ENCODE measurements around the gene HECTD2. TPM values are rescaled to one million over a fixed set of nuclear protein-coding genes. Genes with fewer than 3 reads are reported as not detected.

The HECTD2 gene
- total and polyA plus RNA-seq, 3 donors from 2014 or later, result 9.0 to 22.3 (median 20.3) TPM

GRCh38 chr10:91536111-91536510 is 126.0 kb downstream of the HECTD2 start:
- no peak overlapping the region for H3K4me3 ChIP-seq
- no peaks in the 10 kb centered on the region for H3K27me3 ChIP-seq
- no peak overlapping the region for H3K27ac ChIP-seq
- peaks cover 14% of the 10 kb centered on the region for H3K4me1 ChIP-seq
- DNase-seq, result peak; percentile 75
- no peaks in the 10 kb centered on the region for H3K36me3 ChIP-seq (ENCODE audit: low read depth, missing control alignments)
- 44 to 53% methylated on average over 4 of the region's 4 CpGs for WGBS, 2 donors
- intact Hi-C loops (cut with DNase I; ENCODE audit: low total_unique reads), result no loop called here
- TF ChIP-seq CTCF (IDR thresholded peaks at IDR 0.05) (no peak), POLR2A (IDR thresholded peaks at IDR 0.05) (no peak)
- no peaks in the 10 kb centered on the region for H3K9me3 ChIP-seq

- intact Hi-C loops (cut with DNase I; ENCODE audit: low total_unique reads), result no loop called here
- H3K27ac ChIP-seq, result no peak overlapping the region
These were observed 126.6 kb downstream of the HECTD2 start for GRCh38 chr10:91536733-91537132.

GRCh38 chr10:91537614-91538383 is 127.7 kb downstream of the HECTD2 start:
- Histone ChIP-seq H3K36me3 (ENCODE audit: low read depth, missing control alignments) (no peaks in the 10 kb centered on the region), H3K9me3 (no peaks in the 10 kb centered on the region), H3K4me1 (peaks cover 14% of the 10 kb centered on the region), H3K4me3 (no peak overlapping the region), H3K27me3 (no peaks in the 10 kb centered on the region), H3K27ac (no peak overlapping the region)
- DNase-seq, result no peak
- WGBS, 2 donors, result 88 to 90% methylated on average over 4 of the region's 4 CpGs
- TF ChIP-seq CTCF (IDR thresholded peaks at IDR 0.05), result no peak
- TF ChIP-seq POLR2A (IDR thresholded peaks at IDR 0.05), result no peak
- intact Hi-C loops (cut with DNase I; ENCODE audit: low total_unique reads), result no loop called here

More at GRCh38 chr10:91536733-91537132, 126.6 kb downstream of the HECTD2 start:
- no peaks in the 10 kb centered on the region for H3K27me3 ChIP-seq
- no peaks in the 10 kb centered on the region for H3K9me3 ChIP-seq
- peaks cover 14% of the 10 kb centered on the region for H3K4me1 ChIP-seq
- DNase-seq, result no peak
- TF ChIP-seq POLR2A (IDR thresholded peaks at IDR 0.05) (no peak), CTCF (IDR thresholded peaks at IDR 0.05) (no peak)
- no peaks in the 10 kb centered on the region for H3K36me3 ChIP-seq (ENCODE audit: low read depth, missing control alignments)
- H3K4me3 ChIP-seq, result no peak overlapping the region
- 31 to 58% methylated on average over 2 of the region's 2 CpGs for WGBS, 2 donors

- DNase-seq, result no peak
- intact Hi-C loops (cut with DNase I; ENCODE audit: low total_unique reads), result no loop called here
These were observed 129.8 kb downstream of the HECTD2 start for GRCh38 chr10:91539930-91540329.

More at GRCh38 chr10:91539930-91540329, 129.8 kb downstream of the HECTD2 start:
- TF ChIP-seq CTCF (IDR thresholded peaks at IDR 0.05) (no peak), POLR2A (IDR thresholded peaks at IDR 0.05) (no peak)
- H3K4me3 ChIP-seq, result no peak overlapping the region
- 87 to 89% methylated on average over 5 of the region's 5 CpGs for WGBS, 2 donors
- H3K4me1 ChIP-seq, result peaks cover 14% of the 10 kb centered on the region
- no peaks in the 10 kb centered on the region for H3K9me3 ChIP-seq
- no peak overlapping the region for H3K27ac ChIP-seq
- H3K36me3 ChIP-seq (ENCODE audit: low read depth, missing control alignments), result no peaks in the 10 kb centered on the region
- H3K27me3 ChIP-seq, result no peaks in the 10 kb centered on the region
